Heart right ventricle (tissue), 16 donors: Measurements from ENCODE around the gene IKZF4. TPM values are rescaled to one million over a fixed set of nuclear protein-coding genes. Genes with fewer than 3 reads are reported as not detected.
"Not testable (repeated sequence)": the region's sequence is repeated elsewhere in the genome, so short reads cannot be mapped to it uniquely, and the experiment has no call there.

Source experiments
- ATAC-seq, 8 donors: fragments of 200-7000 bp; cut with Tn5 transposase; one replicate each; pipeline ENCODE4 v1.9.1; 2020; ENCODE audit warnings: mild to moderate bottlenecking in 8 of 8, moderate library complexity in 8 of 8, moderate number of reproducible peaks in 1 of 8
- DNase-seq, 2 donors: peaks; one replicate each; pipeline ENCODE4 v3.0.0-alpha.2; 2020
- H3K27ac ChIP-seq, 10 donors: fragments of 200-600 bp; sonication (generic) in 2 of 10; one replicate each; pipeline versions ENCODE4 v1.5.0 to v1.8.0; 2020 to 2022; ENCODE audit warnings: mild to moderate bottlenecking in 3 of 10
- H3K27me3 ChIP-seq, 7 donors: fragments of 200-600 bp; one replicate each; pipeline ENCODE4 v1.8.0; 2021 to 2022; ENCODE audit warnings: mild to moderate bottlenecking in 2 of 7
- H3K36me3 ChIP-seq, 9 donors: fragments of 200-600 bp; sonication (generic) in 1 of 9; one replicate each; pipeline versions ENCODE4 v1.5.0 to v1.8.0; 2020 to 2022; ENCODE audit warnings: mild to moderate bottlenecking in 2 of 9
- H3K4me1 ChIP-seq, 9 donors: fragments of 200-600 bp; sonication (generic) in 1 of 9; one replicate each; pipeline versions ENCODE4 v1.5.0 to v1.8.0; 2020 to 2022; ENCODE audit warnings: mild to moderate bottlenecking in 4 of 9
- H3K4me3 ChIP-seq, 10 donors: fragments of 200-600 bp; sonication (generic) in 2 of 10; one replicate each; pipeline versions ENCODE4 v1.5.0 to v1.8.0; 2020 to 2022; ENCODE audit warnings: mild to moderate bottlenecking in 7 of 10, moderate library complexity in 2 of 10
- H3K9me3 ChIP-seq, 11 donors: fragments of 200-600 bp in 10 of 11; sonication (generic) in 2 of 11; one replicate each; pipeline versions ENCODE4 v1.5.0 to v1.8.0; 2013 to 2022; ENCODE audit warnings: mild to moderate bottlenecking in 2 of 11, control low read depth in 1 of 11, moderate library complexity in 1 of 11
- CTCF ChIP-seq, 9 donors: fragments of 200-600 bp; sonication (generic) in 2 of 9; IDR thresholded peaks; one replicate each; pipeline versions ENCODE4 v1.5.0 to v1.8.0; 2021 to 2022; ENCODE audit warnings: antibody characterized with exemption in 9 of 9, mild to moderate bottlenecking in 5 of 9, moderate library complexity in 1 of 9
- WGBS, 2 donors: extraction: QIAGEN DNeasy Blood & Tissue Kit; methylation state at CpG; one replicate each; pipeline ENCODE4 v1.1.7; 2013; ENCODE audit warnings: inconsistent platforms in 1 of 2; 5-methylcytosine and 5-hydroxymethylcytosine counted together
- intact Hi-C, 10 donors: fragments of 100-400 bp; cut with DNase I; formaldehyde crosslinking; loops; one replicate each; pipeline versions ENCODE4 v1.11.1 to v1.14.2; 2022
- polyA plus RNA-seq, 2 donors: library from polyadenylated mRNA; stranded (reverse); fragments of 200-250 nt; gene quantifications; one replicate each; pipeline ENCODE4 v1.2.3, GENCODE V29; 2013
- total RNA-seq, 10 donors: library from RNA; stranded (reverse); fragmentation: NEBNext Ultra II Directional in 3 of 10; extraction: Animal tissue kit (Norgen Biotek cat#: 25700) in 3 of 10; gene quantifications; one replicate each; pipeline versions ENCODE4 v1.2.1 to v1.2.4, GENCODE V29; 2021 to 2023
- donor health status: Arrhythmogenic right ventricular cardiomyopathy.
- donor health status: ischemic (EF 13 %, LVEDD 7.1; RV severe dilation, severe dysfunction).
- donor health status: healthy with polysubstance abuse.
- donor health status: DM: no; HTN: yes; CAD: no.
- donor health status: DM: no; HTN: no; CAD: no.
- donor health status: ischemic (EF 25% LVEDD 6.9; RV normal size, moderate dysfunction).
- donor health status: ischemic (EF 25% LVEDD 5.7; RV mildly dilated, moderate dysfunction).
- donor health status: healthy.
- donor health status: DM: yes; HTN: yes; CAD: no.
- donor health status: Ischemic cardiomyopathy.
- donor health status: ischemic (EF 35%, LVEDD 5.7; RV mildly dilated, moderate dysfunction).
- donor health status: nonischemic (EF 11% LVEDD 7.7; RV severe dilation, severe dysfunction).
- donor health status: DM: yes; HTN: yes; CAD: no.
- donor health status: PGD.
- donor health status: ischemic (EF 29% LVEDD 5.4; RV normal size, mild dysfunction).
- donor health status: nonischemic (EF 23%, LVEDD 6.1; RV moderate dilation, normal function).

The IKZF4 gene
- total and polyA plus RNA-seq, 12 donors, result 1.6 to 10.1 (median 7.1) TPM

- Histone ChIP-seq H3K27me3 (no peaks in the 10 kb centered on the region), H3K4me1 (peaks cover 0 to 24% (median 0%) of the 10 kb centered on the region in 9 donors), H3K27ac (no peak overlapping the region), H3K9me3 (no peaks in the 10 kb centered on the region), H3K4me3 (no peak overlapping the region), H3K36me3 (peaks cover 0 to 100% (median 29%) of the 10 kb centered on the region in 9 donors)
- TF ChIP-seq CTCF (IDR thresholded peaks at IDR 0.05), result no peak
- DNase-seq (no peak), ATAC-seq (no peak)
- intact Hi-C loops, result no loop called here
- 91 to 93% methylated on average over 4 of the region's 4 CpGs for WGBS, 2 donors
Observed at GRCh38 chr12:55985341-55985740, 35.5 kb upstream of the IKZF4 start.

DNA sequence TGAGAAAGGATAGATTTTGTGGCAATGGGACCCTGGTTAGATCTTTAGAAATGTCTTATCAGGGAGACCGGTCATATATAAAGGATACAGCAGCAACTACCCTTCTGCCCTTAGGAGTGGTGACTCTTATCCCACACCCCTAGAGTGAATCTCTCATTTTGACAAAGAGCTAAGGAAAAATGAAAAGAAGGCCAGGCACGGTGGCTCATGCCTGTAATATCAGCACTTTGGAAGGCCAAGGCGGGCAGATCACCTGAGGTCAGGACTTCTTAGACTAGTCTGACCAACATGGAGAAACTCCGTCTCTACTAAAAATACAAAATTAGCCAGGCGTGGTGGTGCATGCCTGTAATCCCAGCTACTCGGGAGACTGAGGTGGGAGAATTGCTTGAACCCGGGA lies 34.9 kb upstream of the IKZF4 start:
- H3K27me3 ChIP-seq, H3K9me3 ChIP-seq, DNase-seq, H3K27ac ChIP-seq, ATAC-seq, intact Hi-C loops, H3K4me3 ChIP-seq: not testable (repeated sequence)
- Histone ChIP-seq H3K36me3 (peaks cover 2 to 100% (median 30%) of the 10 kb centered on the region in 9 donors), H3K4me1 (peaks cover 0 to 24% (median 0%) of the 10 kb centered on the region in 9 donors)
- 93 to 98% methylated on average over 7 of the region's 7 CpGs for WGBS, 2 donors

- peaks cover 3 to 93% (median 67%) of the 10 kb centered on the region in 9 donors for H3K36me3 ChIP-seq
- H3K27ac ChIP-seq, result no peak overlapping the region
- ATAC-seq, result no peak
- no peak for DNase-seq
- no peaks in the 10 kb centered on the region for H3K27me3 ChIP-seq
- H3K9me3 ChIP-seq, result no peaks in the 10 kb centered on the region
- 88 to 95% methylated on average over 3 of the region's 3 CpGs for WGBS, 2 donors
- intact Hi-C loops, result loop anchor here in 3 of 10 donors (5.0 to 10.0 kb wide), 2 partner anchors 41 to 114 kb away; partner anchors contain the start of gene PA2G4 (in 1 of the 3)
- H3K4me3 ChIP-seq, result no peak overlapping the region
- peaks cover 0 to 3% (median 0%) of the 10 kb centered on the region in 9 donors for H3K4me1 ChIP-seq
- TF ChIP-seq CTCF (IDR thresholded peaks at IDR 0.05), result no peak
Observed at GRCh38 chr12:55991110-55991509, 29.7 kb upstream of the IKZF4 start.

GRCh38 chr12:55993230-55993853 lies 27.5 kb upstream of the IKZF4 start:
- Histone ChIP-seq H3K36me3 (peaks cover 0 to 71% (median 62%) of the 10 kb centered on the region in 9 donors), H3K4me3 (no peak overlapping the region), H3K9me3 (no peaks in the 10 kb centered on the region), H3K4me1 (peaks cover 4 to 21% (median 10%) of the 10 kb centered on the region in 9 donors), H3K27me3 (no peaks in the 10 kb centered on the region), H3K27ac (no peak overlapping the region)
- intact Hi-C loops, result loop anchor here in 3 of 10 donors (5.0 to 10.0 kb wide), 2 partner anchors 39 to 111 kb away; partner anchors contain the start of gene PA2G4 (in 1 of the 3)
- WGBS, 2 donors, result 86 to 89% methylated on average over 4 of the region's 4 CpGs
- DNase-seq (no peak), ATAC-seq (no peak)
- TF ChIP-seq CTCF (IDR thresholded peaks at IDR 0.05), result no peak

- no peak for TF ChIP-seq CTCF (IDR thresholded peaks at IDR 0.05)
- WGBS, 2 donors, result 82 to 86% methylated on average over 8 of the region's 8 CpGs
Observed at GRCh38 chr12:55995366-55995765, 25.5 kb upstream of the IKZF4 start.

More at GRCh38 chr12:55995366-55995765, 25.5 kb upstream of the IKZF4 start:
- no peak overlapping the region for H3K4me3 ChIP-seq
- H3K36me3 ChIP-seq, result peaks cover 0 to 64% (median 48%) of the 10 kb centered on the region in 9 donors
- DNase-seq (no peak), ATAC-seq (no peak)
- no peaks in the 10 kb centered on the region for H3K9me3 ChIP-seq
- H3K27ac ChIP-seq, result no peak overlapping the region
- H3K27me3 ChIP-seq, result no peaks in the 10 kb centered on the region
- H3K4me1 ChIP-seq, result peaks cover 5 to 22% (median 11%) of the 10 kb centered on the region in 9 donors
- intact Hi-C loops, result loop anchor here in 3 of 10 donors (5.0 to 10.0 kb wide), 3 partner anchors 47 to 122 kb away; partner anchors contain the start of genes RPS26 (in 2 of the 3), PA2G4 (in 1 of the 3), RPL41 (in 1 of the 3) and ZC3H10 (in 1 of the 3)
